Activated CD4-positive, alpha-beta T cell treated with anti-CD3 and anti-CD28 coated beads, Interleukin-2, amount 10 ng/mL, durations not matched to agents 7 days and 5 days (primary cell): ENCODE data around the gene ZNF334. TPM values are rescaled to one million over a fixed set of nuclear protein-coding genes. Genes with fewer than 3 reads are reported as not detected.

Experiments used
- CTCF ChIA-PET: fragments of 350-600 bp; sonication (Branson Sonifier 250); formaldehyde crosslinking; loops from one replicate; lab custom pipeline; 2021; ENCODE audit warnings: antibody characterized with exemption; lab: Charles Lee
- POLR2A ChIA-PET: fragments of 350-600 bp; sonication (Branson Sonifier 250); formaldehyde crosslinking; loops from one replicate; lab custom pipeline; 2021; ENCODE audit warnings: antibody characterized with exemption; lab: Charles Lee
- DNase-seq: peaks from one replicate; pipeline ENCODE4 v3.0.0-alpha.2; 2020
- H3K27ac Mint-ChIP-seq: one replicate; pipeline ENCODE4 v1.8.0; 2021; ENCODE audit warnings: mild to moderate bottlenecking, moderate library complexity, mixed read lengths
- H3K27me3 Mint-ChIP-seq: one replicate; pipeline ENCODE4 v1.8.0; 2021; ENCODE audit warnings: mixed read lengths
- H3K36me3 Mint-ChIP-seq: one replicate; pipeline ENCODE4 v1.8.0; 2021; ENCODE audit warnings: low read depth, mixed read lengths
- H3K4me1 Mint-ChIP-seq: one replicate; pipeline ENCODE4 v1.8.0; 2021; ENCODE audit warnings: mixed read lengths
- H3K4me3 Mint-ChIP-seq: one replicate; pipeline ENCODE4 v1.8.0; 2021; ENCODE audit warnings: mild to moderate bottlenecking, moderate library complexity, mixed read lengths
- H3K9me3 Mint-ChIP-seq: one replicate; pipeline ENCODE4 v1.8.0; 2021; ENCODE audit warnings: mixed read lengths
- total RNA-seq, 2 experiments: library from RNA; stranded (reverse); gene quantifications; one replicate each; pipeline ENCODE4 v1.2.3, GENCODE V29; 2021

ZNF334 gene
- total RNA-seq = under 1 TPM; 0.50 to 0.71 TPM

DNA sequence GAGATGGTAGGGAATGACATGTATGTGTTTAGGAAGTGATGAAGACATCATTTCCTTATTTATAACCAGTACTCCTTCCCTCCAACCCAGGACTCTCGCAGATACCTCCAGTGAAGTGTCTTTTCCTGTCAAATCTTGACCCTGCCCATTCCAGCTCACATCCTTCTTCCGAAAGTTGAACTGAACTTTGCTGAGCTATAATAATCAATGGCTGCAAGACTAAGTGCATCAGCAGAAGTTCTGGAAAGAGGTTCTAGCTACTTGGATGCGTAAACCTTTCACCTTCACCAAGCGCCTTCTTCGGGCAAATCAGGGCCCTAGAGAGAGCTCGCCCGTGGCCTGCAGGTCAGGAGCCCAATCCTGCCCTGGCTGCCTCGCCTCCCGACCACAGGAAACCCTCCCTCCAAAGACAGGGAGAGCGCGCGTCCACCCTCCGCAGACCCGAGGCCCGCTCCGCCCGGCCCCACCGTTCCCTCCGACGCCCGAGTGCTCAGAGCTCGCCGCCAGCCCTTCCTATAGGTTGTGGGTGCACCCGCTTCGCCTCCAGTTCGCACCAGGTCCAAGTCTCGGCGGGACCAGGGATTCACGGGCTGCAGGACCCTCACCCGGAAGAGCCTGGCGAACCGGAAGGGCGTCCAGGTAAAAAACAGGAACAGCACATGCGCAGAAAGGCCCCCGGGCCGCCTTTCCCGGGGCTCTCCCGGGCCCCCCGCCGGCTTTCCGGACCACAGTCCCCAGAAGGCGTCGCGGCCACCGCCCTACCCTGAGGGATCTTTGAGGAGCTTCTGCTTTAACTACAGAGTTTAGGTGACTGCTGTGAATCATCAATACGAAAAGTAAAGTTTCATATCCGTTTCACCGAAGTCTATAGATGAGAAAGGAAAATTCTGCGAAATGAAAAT lies at the start of gene ZNF334:
ZNF334 (minus strand) TSS at position 617 of the 902 bp plus-strand sequence. CDS start 1,457 bp downstream, outside the sequence.
- Mint-ChIP-seq H3K9me3 (peaks cover 10% of the 10 kb centered on the region), H3K27me3 (peaks cover 19% of the 10 kb centered on the region), H3K4me1 (peaks cover 15% of the 10 kb centered on the region), H3K36me3 (peaks cover 9% of the 10 kb centered on the region), H3K4me3 (peak within 1 kb of the TSS; percentile 71), H3K27ac (peak within 1 kb of the TSS; percentile 52)
- POLR2A ChIA-PET = interaction anchor here (0.6 kb wide), 2 partner anchors 45 to 395 kb away, joined by 3 read pairs; no protein-coding TSS in a partner anchor
- peak; percentile 15 for DNase-seq
- CTCF ChIA-PET = interaction anchor here (0.9 to 1.5 kb wide), 6 partner anchors 9 to 164 kb away, joined by 3 to 6 read pairs (median 3); partner anchors contain the start of gene OCSTAMP

DNA sequence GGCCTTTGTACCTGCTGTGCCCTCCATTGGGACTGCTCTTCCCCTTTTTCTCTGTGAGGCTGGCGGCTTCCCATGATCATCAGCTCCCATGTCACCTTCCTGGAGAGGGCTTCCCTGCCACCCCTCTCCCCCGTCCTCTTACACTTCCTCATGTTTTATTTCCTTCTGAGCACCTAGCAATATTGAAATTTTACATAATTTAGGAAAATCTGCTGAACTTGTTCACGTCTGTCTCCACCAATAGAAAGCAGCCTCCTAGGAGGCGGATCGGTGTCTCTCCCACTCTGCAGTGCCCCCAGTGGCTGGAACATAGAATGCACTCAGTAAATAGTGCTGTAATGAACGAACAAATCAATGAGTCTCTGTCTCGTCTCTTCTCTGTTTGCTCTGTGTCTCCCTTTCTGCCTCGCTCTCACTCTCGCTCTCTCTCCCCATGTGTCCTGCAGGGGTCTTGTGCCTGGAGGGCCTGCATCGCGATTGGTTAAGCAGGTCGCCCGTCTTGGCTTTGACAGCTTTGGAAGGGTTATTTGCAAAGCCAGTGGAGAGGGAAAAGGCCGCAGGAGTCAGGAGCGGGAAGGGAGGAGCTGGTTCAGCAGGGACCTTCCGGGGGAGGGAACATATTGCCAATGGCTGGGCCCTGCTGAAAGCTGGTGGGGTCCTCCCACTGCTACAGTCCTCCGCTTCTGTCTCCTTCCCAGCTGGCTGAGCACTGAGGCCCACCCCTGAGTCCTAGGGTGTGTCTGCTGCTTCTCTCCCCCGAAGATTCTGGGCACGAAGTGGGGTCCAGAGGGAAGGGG lies 49.2 kb upstream of the ZNF334 start:
- POLR2A ChIA-PET = no interaction called here
- peaks cover 22% of the 10 kb centered on the region for H3K4me1 Mint-ChIP-seq
- peaks cover 8% of the 10 kb centered on the region for H3K27me3 Mint-ChIP-seq
- CTCF ChIA-PET = interaction anchor here (0.6 to 4.0 kb wide), 7 partner anchors 10 to 50 kb away, joined by 3 to 10 read pairs (median 5); no protein-coding TSS in a partner anchor
- DNase-seq = peak; percentile 69
- no peaks in the 10 kb centered on the region for H3K9me3 Mint-ChIP-seq
- H3K36me3 Mint-ChIP-seq = no peaks in the 10 kb centered on the region
- H3K27ac Mint-ChIP-seq = no peak overlapping the region
- H3K4me3 Mint-ChIP-seq = no peak overlapping the region

DNA sequence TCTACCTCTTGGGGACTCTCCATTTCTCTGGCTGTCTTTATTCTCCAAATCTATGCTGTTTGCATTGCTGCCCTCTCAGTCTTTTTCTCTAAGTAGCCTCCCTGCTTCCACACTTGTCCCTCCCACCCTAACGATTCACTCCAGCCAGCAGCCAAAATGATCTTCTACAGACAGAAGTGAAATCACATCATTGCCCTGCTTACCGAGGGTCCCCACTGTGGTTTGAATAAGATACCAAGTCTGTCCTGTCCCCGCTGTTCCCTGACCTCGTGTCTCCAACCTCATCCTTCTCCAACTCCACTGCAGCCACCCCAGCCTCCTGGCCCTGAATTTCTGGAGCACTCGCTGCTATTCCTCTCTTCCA lies 48.6 kb upstream of the ZNF334 start:
- H3K36me3 Mint-ChIP-seq = no peaks in the 10 kb centered on the region
- POLR2A ChIA-PET = no interaction called here
- H3K9me3 Mint-ChIP-seq = no peaks in the 10 kb centered on the region
- H3K4me1 Mint-ChIP-seq = peaks cover 27% of the 10 kb centered on the region
- no peak overlapping the region for H3K4me3 Mint-ChIP-seq
- H3K27ac Mint-ChIP-seq = no peak overlapping the region
- peaks cover 7% of the 10 kb centered on the region for H3K27me3 Mint-ChIP-seq
- DNase-seq = no peak
- CTCF ChIA-PET = interaction anchor here (1.1 to 4.0 kb wide), 6 partner anchors 9 to 40 kb away, joined by 3 to 10 read pairs (median 4); no protein-coding TSS in a partner anchor

DNA sequence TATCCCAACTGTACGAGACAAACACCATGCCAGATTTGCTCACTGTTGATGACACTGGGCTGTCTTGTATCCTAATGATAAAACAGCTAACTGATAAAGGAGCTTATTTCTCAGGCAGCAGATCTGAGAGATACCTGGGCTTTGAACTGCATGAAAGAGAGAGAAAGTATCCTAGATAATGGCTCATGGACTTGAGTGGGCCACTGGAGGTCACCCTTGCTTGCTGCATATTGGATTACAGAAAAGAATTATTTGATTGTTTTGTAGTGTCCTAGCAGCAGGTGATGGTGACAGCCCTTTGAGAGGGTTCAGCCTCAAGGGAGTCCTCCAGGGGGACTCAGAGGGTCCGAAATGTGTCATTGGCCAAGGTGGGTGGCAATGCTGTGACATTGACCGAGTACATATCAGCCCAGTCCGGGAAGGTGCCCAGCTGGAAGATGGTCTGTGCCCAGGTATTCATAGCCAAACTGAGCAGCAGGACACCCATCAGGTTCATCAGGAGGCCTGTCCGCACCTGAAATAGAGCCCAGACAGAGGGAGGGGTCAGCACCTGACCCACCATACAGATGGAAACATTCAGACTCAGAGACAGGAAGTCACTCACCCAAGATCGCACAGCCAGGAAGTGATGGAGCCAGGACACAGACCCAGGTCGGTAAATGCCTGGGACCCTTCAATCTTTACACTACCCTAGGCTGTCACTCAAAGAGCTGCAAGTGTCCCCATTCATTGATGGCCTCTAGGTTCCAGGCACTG lies 46.5 kb upstream of the ZNF334 start:
- POLR2A ChIA-PET = no interaction called here
- Mint-ChIP-seq H3K36me3 (no peaks in the 10 kb centered on the region), H3K27ac (no peak overlapping the region), H3K4me3 (no peak overlapping the region), H3K9me3 (no peaks in the 10 kb centered on the region), H3K4me1 (peaks cover 38% of the 10 kb centered on the region), H3K27me3 (peaks cover 4% of the 10 kb centered on the region)
- DNase-seq = no peak
- CTCF ChIA-PET = interaction anchor here (0.7 to 4.0 kb wide), 4 partner anchors 9 to 73 kb away, joined by 3 to 10 read pairs (median 5); partner anchors contain the start of gene OCSTAMP

DNA sequence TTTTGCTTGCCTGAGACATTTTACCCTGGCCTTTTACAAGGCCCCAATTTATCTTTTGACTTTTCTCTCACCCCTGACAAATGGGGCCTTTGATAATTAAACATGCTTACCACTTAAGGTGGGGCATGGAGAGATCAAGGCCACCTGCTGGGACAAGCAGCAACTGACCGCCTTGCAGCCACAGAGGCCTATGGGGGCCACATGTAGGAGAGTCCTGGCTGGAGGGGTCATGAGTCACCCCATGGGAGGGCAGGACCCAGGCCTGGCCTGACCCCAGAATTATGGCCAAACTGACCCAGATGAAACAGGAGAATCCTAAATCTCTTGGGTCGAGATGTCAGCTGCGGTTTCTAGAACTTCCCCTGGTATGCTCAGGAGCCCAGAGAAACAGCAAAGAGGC lies 45.6 kb upstream of the ZNF334 start:
- no peak overlapping the region for H3K27ac Mint-ChIP-seq
- DNase-seq = no peak
- peaks cover 41% of the 10 kb centered on the region for H3K4me1 Mint-ChIP-seq
- no peaks in the 10 kb centered on the region for H3K36me3 Mint-ChIP-seq
- H3K9me3 Mint-ChIP-seq = no peaks in the 10 kb centered on the region
- H3K27me3 Mint-ChIP-seq = peaks cover 4% of the 10 kb centered on the region
- POLR2A ChIA-PET = no interaction called here
- CTCF ChIA-PET = interaction anchor here (0.7 to 1.4 kb wide), 6 partner anchors 8 to 74 kb away, joined by 3 to 7 read pairs (median 3); partner anchors contain the start of gene OCSTAMP
- H3K4me3 Mint-ChIP-seq = no peak overlapping the region

DNA sequence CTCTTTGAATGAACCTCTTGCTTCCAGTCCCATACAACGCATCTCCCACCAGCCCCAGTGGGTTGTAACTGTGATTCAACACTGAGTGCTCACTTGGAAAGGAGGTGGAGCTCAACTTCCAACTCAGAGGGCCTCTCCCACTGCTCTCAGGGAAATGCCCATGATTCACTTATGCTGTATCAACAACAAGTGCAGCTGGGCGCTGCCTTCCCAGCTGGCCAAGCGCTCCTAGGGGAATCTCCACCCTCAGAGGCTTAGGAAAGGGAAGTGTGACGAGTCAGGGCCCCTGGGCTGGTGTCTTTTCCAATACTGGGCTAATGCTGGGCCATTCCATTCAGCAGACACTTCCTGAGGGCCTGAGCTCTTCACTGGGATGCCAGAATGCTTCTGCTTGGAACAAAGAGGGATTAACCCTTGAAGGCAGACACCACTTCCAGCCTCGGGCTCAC lies 45.2 kb upstream of the ZNF334 start:
- ChIA-PET POLR2A (interaction anchor here (1.1 kb wide), 1 partner anchor 45 kb away, joined by 3 read pairs; no protein-coding TSS in a partner anchor), CTCF (interaction anchor here (0.8 to 1.0 kb wide), 4 partner anchors 9 to 19 kb away, joined by 3 to 5 read pairs (median 3); no protein-coding TSS in a partner anchor)
- H3K4me3 Mint-ChIP-seq = no peak overlapping the region
- H3K9me3 Mint-ChIP-seq = no peaks in the 10 kb centered on the region
- peaks cover 4% of the 10 kb centered on the region for H3K27me3 Mint-ChIP-seq
- DNase-seq = no peak
- H3K27ac Mint-ChIP-seq = no peak overlapping the region
- no peaks in the 10 kb centered on the region for H3K36me3 Mint-ChIP-seq
- H3K4me1 Mint-ChIP-seq = peaks cover 44% of the 10 kb centered on the region

DNA sequence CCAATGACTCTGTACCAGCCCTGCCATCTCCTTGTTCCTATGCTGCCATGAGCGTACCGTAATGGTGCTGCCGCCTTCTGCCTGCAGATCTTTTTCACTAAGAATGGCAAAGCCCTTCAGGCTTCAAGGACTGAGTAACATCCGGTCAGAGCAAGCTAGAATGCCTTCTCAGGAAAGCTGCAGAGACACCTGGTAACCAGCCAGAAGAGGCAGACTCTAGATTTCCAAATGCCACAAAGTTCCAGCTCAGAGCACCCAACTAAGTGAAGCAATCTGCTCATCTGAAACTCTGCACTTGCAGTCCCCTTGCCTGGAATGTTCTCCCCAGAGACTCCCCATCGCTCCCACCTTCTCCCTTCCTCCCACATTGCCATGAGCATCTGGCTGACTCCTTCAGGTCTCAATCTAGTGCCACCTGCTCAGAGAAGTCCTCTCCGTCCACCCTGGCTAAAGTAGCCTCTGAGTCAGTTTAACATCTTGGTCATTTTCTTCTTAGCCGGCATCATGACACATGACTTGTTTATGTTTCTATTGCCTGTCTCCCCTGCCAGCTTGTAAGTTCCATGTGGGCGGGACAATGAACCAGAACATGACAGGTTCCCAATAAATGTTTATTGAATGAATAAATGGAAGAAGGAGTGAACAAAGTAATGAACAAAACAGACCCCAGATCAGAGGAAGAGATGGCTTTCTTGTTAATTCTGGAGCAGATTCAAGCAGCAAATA lies 44.0 kb upstream of the ZNF334 start:
- H3K4me3 Mint-ChIP-seq = no peak overlapping the region
- H3K4me1 Mint-ChIP-seq = peaks cover 55% of the 10 kb centered on the region

DNA sequence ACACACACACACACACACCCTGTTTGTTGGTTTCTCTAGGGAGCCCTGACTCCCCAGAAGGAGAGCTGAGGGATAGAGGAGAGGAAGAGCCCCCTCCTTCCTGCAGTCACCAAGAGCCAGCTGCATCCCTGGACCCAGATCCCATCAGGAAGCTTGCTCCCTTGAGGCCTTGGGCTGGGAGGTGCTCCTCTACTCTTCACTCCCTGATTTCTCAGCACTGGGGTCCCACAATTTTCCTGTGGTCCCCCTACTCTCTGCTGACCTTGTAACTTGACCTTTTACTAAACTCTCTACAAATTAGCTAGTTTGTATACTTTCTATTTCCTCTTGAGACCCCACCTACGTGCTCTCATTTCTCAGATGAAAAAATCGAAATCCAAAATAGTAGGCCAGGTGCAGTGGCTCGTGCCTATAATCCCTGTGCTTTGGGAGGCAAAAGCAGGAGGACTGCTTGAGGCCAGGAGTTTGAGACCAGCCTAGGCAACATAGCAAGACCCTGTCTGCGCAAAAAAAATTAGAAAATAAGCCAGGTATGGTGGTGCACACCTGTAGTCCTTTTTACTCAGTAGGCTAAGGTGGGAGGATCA lies 42.1 kb upstream of the ZNF334 start:
- no peak overlapping the region for H3K27ac Mint-ChIP-seq
- peaks cover 4% of the 10 kb centered on the region for H3K27me3 Mint-ChIP-seq
- CTCF ChIA-PET = interaction anchor here (0.5 to 1.7 kb wide), 3 partner anchors 17 to 149 kb away, joined by 3 to 4 read pairs (median 3); no protein-coding TSS in a partner anchor
- H3K4me1 Mint-ChIP-seq = peaks cover 64% of the 10 kb centered on the region
- no peak overlapping the region for H3K4me3 Mint-ChIP-seq
- H3K9me3 Mint-ChIP-seq = no peaks in the 10 kb centered on the region
- no peaks in the 10 kb centered on the region for H3K36me3 Mint-ChIP-seq
- no peak for DNase-seq
- POLR2A ChIA-PET = no interaction called here

More for the DNA sequence above, 44.0 kb upstream of the ZNF334 start:
- Mint-ChIP-seq H3K9me3 (no peaks in the 10 kb centered on the region), H3K27ac (no peak overlapping the region), H3K36me3 (no peaks in the 10 kb centered on the region), H3K27me3 (peaks cover 4% of the 10 kb centered on the region)
- DNase-seq = no peak
- ChIA-PET POLR2A (interaction anchor here (1.1 kb wide), 1 partner anchor 44 kb away, joined by 3 read pairs; no protein-coding TSS in a partner anchor), CTCF (no interaction called here)

DNA sequence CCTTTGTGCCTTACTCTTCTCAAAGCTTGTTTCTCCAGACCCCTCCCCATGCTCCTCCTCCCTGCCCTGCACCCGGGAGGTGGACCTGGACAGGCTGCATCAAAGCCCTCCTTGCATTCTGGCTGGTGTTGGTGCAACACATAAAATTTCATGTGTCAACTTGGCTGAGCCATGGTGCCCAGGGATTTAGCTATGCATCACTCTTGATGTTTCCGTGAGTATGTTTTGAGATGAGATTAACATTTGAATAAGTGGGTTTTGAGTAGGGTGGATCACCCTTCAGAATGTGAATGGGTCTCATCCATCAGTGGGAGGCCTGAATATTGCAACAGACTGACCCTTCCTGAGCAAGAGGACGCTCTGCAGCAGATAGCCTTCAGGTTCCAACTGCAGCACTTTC lies 41.5 kb upstream of the ZNF334 start:
- Mint-ChIP-seq H3K4me3 (no peak overlapping the region), H3K27ac (no peak overlapping the region), H3K36me3 (no peaks in the 10 kb centered on the region), H3K9me3 (no peaks in the 10 kb centered on the region), H3K27me3 (peaks cover 4% of the 10 kb centered on the region), H3K4me1 (peaks cover 63% of the 10 kb centered on the region)
- POLR2A ChIA-PET = no interaction called here
- no peak for DNase-seq
- CTCF ChIA-PET = interaction anchor here (0.7 to 1.7 kb wide), 3 partner anchors 10 to 32 kb away, joined by 3 to 6 read pairs (median 4); no protein-coding TSS in a partner anchor

DNA sequence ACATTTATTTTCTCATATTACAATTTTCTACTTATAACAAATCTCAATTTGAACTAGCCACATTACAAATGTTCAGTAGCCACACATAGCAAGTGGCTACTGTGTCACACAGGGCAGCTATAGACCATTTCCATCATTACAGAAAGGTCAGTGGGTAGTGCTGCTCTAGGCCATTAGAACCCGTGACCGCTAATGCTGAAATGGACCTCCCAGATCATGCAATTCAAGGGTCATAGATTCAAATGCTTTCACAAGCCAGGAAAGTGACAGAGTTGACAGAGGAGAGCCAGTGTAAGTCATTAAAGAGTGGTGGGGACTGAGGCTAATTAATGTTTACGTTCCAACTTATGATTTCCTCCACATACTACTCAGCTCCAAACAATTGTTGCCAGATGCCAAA lies 40.6 kb upstream of the ZNF334 start:
- Mint-ChIP-seq H3K4me1 (peaks cover 59% of the 10 kb centered on the region), H3K4me3 (no peak overlapping the region), H3K9me3 (no peaks in the 10 kb centered on the region), H3K36me3 (no peaks in the 10 kb centered on the region), H3K27ac (no peak overlapping the region), H3K27me3 (peaks cover 4% of the 10 kb centered on the region)
- no peak for DNase-seq
- ChIA-PET POLR2A (no interaction called here), CTCF (interaction anchor here (1.7 kb wide), 1 partner anchor 32 kb away, joined by 4 read pairs; no protein-coding TSS in a partner anchor)
